ENCODE data around the gene TENM4. TPM values are rescaled to one million over a fixed set of nuclear protein-coding genes. Genes with fewer than 3 reads are reported as not detected.

TENM4 gene
- total RNA-seq, 2 donors from 2014 or later, result 2.6 to 6.8 TPM

GRCh38 chr11:79077702-79078330 is 363.0 kb downstream of the TENM4 start:
- H3K4me1 ChIP-seq (replicated peaks), result no peaks in the 10 kb centered on the region
- no peak overlapping the region for H3K27ac ChIP-seq
- intact Hi-C loops (cut with DNase I), result loop anchor here (2.0 to 10.0 kb wide), 2 partner anchors 283 to 431 kb away; no protein-coding TSS in a partner anchor
- DNase-seq (ENCODE audit: low spot score), result no peak
- TF ChIP-seq POLR2AphosphoS5 (IDR thresholded peaks at IDR 0.05) (no peak), POLR2A (IDR thresholded peaks at IDR 0.05) (no peak), CTCF (IDR thresholded peaks at IDR 0.05) (no peak)
- H3K4me3 ChIP-seq, result no peak overlapping the region
- no peaks in the 10 kb centered on the region for H3K27me3 ChIP-seq (replicated peaks; ENCODE audit: insufficient read depth)
- WGBS, result 33% methylated on average over 9 of the region's 9 CpGs
- H3K9me3 ChIP-seq, result no peaks in the 10 kb centered on the region
- H3K36me3 ChIP-seq, result no peaks in the 10 kb centered on the region

GRCh38 chr11:79076526-79077115 is 364.2 kb downstream of the TENM4 start:
- DNase-seq (ENCODE audit: low spot score), result peak; percentile 33
- intact Hi-C loops (cut with DNase I), result loop anchor here (2.0 to 10.0 kb wide), 2 partner anchors 282 to 430 kb away; no protein-coding TSS in a partner anchor
- Histone ChIP-seq H3K36me3 (no peaks in the 10 kb centered on the region), H3K4me1 (replicated peaks) (no peaks in the 10 kb centered on the region), H3K27ac (no peak overlapping the region), H3K4me3 (no peak overlapping the region), H3K27me3 (replicated peaks; ENCODE audit: insufficient read depth) (no peaks in the 10 kb centered on the region), H3K9me3 (no peaks in the 10 kb centered on the region)
- TF ChIP-seq POLR2AphosphoS5 (IDR thresholded peaks at IDR 0.05), result no peak
- no peak for TF ChIP-seq POLR2A (IDR thresholded peaks at IDR 0.05)
- peak in 3 of 4 experiments; percentile 52 to 58 (median 57) for TF ChIP-seq CTCF (IDR thresholded peaks at IDR 0.05)
- 90% methylated on average over 4 of the region's 4 CpGs for WGBS

GRCh38 chr11:79074547-79074946 is 366.3 kb downstream of the TENM4 start:
- Histone ChIP-seq H3K4me1 (replicated peaks) (no peaks in the 10 kb centered on the region), H3K4me3 (no peak overlapping the region), H3K27me3 (replicated peaks; ENCODE audit: insufficient read depth) (no peaks in the 10 kb centered on the region), H3K27ac (no peak overlapping the region), H3K9me3 (no peaks in the 10 kb centered on the region), H3K36me3 (no peaks in the 10 kb centered on the region)
- DNase-seq (ENCODE audit: low spot score), result no peak
- TF ChIP-seq POLR2A (IDR thresholded peaks at IDR 0.05) (no peak), CTCF (IDR thresholded peaks at IDR 0.05) (no peak), POLR2AphosphoS5 (IDR thresholded peaks at IDR 0.05) (no peak)
- WGBS, result 83% methylated on average over 4 of the region's 4 CpGs
- intact Hi-C loops (cut with DNase I), result loop anchor here (10.0 kb wide), 1 partner anchor 280 kb away; no protein-coding TSS in a partner anchor

GRCh38 chr11:79071190-79071589 is 369.6 kb downstream of the TENM4 start:
- Histone ChIP-seq H3K36me3 (no peaks in the 10 kb centered on the region), H3K4me1 (replicated peaks) (no peaks in the 10 kb centered on the region), H3K27me3 (replicated peaks; ENCODE audit: insufficient read depth) (no peaks in the 10 kb centered on the region), H3K27ac (no peak overlapping the region), H3K9me3 (no peaks in the 10 kb centered on the region), H3K4me3 (no peak overlapping the region)
- intact Hi-C loops (cut with DNase I), result loop anchor here (10.0 kb wide), 1 partner anchor 276 kb away; no protein-coding TSS in a partner anchor
- TF ChIP-seq CTCF (IDR thresholded peaks at IDR 0.05), result no peak
- no peak for DNase-seq (ENCODE audit: low spot score)
- WGBS, result 94% methylated on average over 1 of the region's 1 CpG

GRCh38 chr11:79070518-79070917 is 370.3 kb downstream of the TENM4 start:
- H3K27me3 ChIP-seq (replicated peaks; ENCODE audit: insufficient read depth), result no peaks in the 10 kb centered on the region
- no peak overlapping the region for H3K4me3 ChIP-seq
- H3K4me1 ChIP-seq (replicated peaks), result no peaks in the 10 kb centered on the region
- 65% methylated on average over 4 of the region's 4 CpGs for WGBS
- no peak for DNase-seq (ENCODE audit: low spot score)
- TF ChIP-seq CTCF (IDR thresholded peaks at IDR 0.05) (no peak), POLR2A (IDR thresholded peaks at IDR 0.05) (no peak), POLR2AphosphoS5 (IDR thresholded peaks at IDR 0.05) (no peak)
- no peaks in the 10 kb centered on the region for H3K36me3 ChIP-seq
- H3K27ac ChIP-seq, result no peak overlapping the region
- intact Hi-C loops (cut with DNase I), result loop anchor here (10.0 kb wide), 1 partner anchor 276 kb away; no protein-coding TSS in a partner anchor
- no peaks in the 10 kb centered on the region for H3K9me3 ChIP-seq
